GM12891 (cell line): ENCODE measurements around the gene ARHGAP40.

ENCODE experiments used
- DNase-seq: peaks from one replicate; pipeline ENCODE4 v3.0.0; 2011; ENCODE audit warnings: low spot score; ENCODE audit not compliant: insufficient read length
- FAIRE-seq: peaks from 2 replicates; lab custom pipeline; 2011; peaks lifted over from hg19 to GRCh38; lab: Jason Lieb, UNC
- PAX5 ChIP-seq: IDR thresholded peaks from 2 replicates; pipeline ENCODE4 v1.6.1; 2011; ENCODE audit warnings: low read length, moderate library complexity, mild to moderate bottlenecking; ENCODE audit not compliant: insufficient read depth, severe bottlenecking
- POLR2A ChIP-seq: IDR thresholded peaks from 2 replicates; pipeline ENCODE4 v1.6.1; 2011; ENCODE audit warnings: low read depth, low read length, control low read depth
- POLR2AphosphoS5 ChIP-seq: IDR thresholded peaks from 2 replicates; pipeline ENCODE4 v1.6.1; 2011; ENCODE audit warnings: low read depth, low read length, control low read depth
- POU2F2 ChIP-seq: IDR thresholded peaks from 2 replicates; pipeline ENCODE4 v1.6.1; 2011; ENCODE audit warnings: low read depth, mild to moderate bottlenecking, control low read depth, low read length, moderate library complexity
- SPI1 ChIP-seq: IDR thresholded peaks from 2 replicates; pipeline ENCODE4 v1.6.1; 2011; ENCODE audit warnings: low read depth, low read length, control low read depth
- TAF1 ChIP-seq: IDR thresholded peaks from 2 replicates; pipeline ENCODE4 v1.6.1; 2011; ENCODE audit warnings: low read depth, low read length, control low read depth

The ARHGAP40 gene

DNA sequence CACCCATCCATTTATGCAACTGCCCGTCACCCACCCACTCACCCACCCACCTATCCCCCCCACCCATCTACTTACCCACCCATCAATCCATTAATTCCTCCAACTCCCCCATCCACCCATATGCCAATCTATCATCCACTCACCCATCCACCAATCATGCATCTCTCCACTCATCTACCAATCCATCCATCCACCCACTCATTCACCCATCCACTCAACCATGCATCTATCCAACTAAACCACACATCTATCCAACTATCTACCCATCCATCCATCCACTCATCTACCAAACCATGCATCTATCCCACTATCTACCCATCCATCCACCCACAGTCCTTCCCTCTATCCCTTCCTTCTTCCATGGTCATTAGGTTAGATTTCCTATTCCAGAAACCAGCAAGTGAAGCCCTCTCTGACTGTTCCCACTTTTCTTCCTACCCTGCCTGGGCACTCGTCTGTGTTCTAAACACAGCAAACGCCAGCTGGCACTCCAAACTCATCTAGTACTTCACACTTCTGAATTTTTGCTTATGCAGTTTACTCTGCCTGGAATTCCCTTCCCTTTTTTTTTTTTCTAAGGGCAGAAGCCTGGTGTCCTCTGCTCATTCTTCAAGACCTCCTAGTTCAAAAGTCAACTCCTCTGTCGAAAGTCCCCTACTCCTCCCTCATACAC lies 43.1 kb downstream of the ARHGAP40 start:
- no peak for FAIRE-seq
- no peak for TF ChIP-seq TAF1
- no peak for TF ChIP-seq POLR2AphosphoS5
- TF ChIP-seq POU2F2: no peak
- no peak for TF ChIP-seq PAX5
- TF ChIP-seq POLR2A: no peak
- no peak for TF ChIP-seq SPI1
- DNase-seq: no peak

DNA sequence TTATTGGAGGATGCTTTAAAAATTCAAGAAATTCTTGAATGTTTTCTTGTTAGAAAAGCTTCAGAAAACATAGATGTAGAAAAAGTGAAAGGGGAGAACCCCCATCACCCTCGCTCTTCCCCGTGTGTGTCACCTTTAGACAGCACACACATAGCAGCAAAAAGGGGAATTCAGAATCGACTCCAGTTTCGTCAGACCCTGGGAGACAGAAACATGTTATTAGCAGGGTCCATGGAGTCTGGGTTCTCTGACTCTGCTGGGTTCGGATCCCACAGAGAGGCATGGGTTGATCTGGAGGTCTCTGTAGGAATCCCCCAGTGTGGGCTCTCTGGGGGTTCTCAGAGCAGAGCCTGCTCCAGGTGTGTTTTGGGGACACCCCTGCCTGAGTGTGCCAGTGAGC lies 43.7 kb downstream of the ARHGAP40 start:
- TF ChIP-seq SPI1 (peak; percentile 38; the same call in 1 of the 2 replicates), TAF1 (no peak), PAX5 (no peak), POU2F2 (no peak), POLR2A (no peak)
- no peak for DNase-seq
- no peak for FAIRE-seq

DNA sequence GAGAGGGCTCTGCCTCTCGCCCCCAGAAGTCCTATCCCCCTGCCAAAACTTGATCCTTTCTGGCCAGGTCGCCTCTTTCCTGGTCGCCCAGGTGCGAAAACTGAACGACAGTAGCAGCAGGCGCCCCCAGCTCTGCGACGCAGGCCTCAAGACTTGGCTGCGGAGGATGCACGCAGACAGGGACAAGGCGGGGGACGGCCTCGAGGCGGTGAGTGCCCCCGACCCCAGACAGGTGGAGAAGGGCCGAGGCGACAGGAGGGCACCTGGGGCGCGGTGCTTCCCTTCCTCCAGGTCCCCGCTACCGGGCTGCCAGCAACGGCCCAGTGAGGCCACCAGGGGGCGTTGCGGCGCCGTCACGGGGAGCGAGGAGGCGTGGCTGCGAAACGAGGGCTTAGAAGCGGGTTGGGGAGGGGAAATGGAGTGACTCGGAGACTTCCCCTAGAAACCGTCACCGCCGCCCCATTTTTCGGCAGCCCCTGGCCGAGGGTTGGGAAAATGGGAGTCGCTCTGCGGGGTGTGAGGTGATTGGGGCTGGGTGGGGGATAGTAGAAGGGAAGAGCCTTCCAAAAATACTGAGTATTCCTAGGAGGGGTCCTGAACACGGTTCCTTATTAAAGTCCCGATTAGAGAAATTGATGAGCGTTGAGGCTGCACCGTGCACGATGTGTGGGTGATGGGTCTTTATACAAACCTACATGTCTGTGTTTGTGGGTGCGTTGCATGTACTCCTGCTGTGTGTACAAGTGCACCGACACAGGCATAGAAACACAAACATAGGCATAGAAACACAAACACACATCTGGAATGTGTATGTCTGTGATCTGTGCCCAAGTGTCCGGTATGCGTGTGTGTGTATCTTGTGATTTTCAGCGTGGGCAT lies 44.6 kb downstream of the ARHGAP40 start:
- peak; percentile 95 for FAIRE-seq
- DNase-seq: peak; percentile 90

DNA sequence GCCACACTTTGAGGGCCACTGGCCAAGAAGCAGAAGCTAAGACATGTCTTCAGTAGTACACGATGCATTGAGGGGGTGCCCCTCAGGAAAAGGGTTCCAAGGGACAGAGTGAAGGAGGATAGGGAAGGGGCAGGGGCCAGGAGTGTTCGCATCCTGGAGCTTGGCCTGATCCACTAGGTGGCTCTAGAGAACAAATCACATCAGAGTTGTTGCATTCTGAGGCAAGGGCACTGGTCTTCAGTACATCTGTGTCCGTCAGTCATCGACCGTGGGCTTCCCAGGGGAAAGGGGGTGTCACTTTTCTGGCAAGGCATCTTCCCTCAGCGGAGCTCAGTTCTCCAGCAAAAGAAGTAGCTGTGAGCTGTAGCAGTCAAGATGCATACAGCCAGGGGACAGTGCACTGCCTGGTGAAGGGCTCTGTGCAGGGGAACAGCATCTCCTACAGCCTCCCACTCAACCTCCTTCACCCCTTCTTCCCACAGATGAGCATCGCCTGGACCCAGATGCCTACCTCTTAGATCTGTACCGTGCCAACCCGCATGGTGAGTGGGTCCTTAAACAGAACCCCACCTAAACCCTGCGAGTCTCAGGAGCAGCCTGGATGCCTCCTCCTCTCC lies 47.8 kb downstream of the ARHGAP40 start:
- FAIRE-seq (no peak), DNase-seq (no peak)
- TF ChIP-seq SPI1 (no peak), TAF1 (no peak), PAX5 (no peak), POLR2AphosphoS5 (no peak), POU2F2 (no peak), POLR2A (no peak)

More for the DNA sequence above, 44.6 kb downstream of the ARHGAP40 start:
- peak; percentile 40 for TF ChIP-seq SPI1
- TF ChIP-seq POU2F2: no peak
- TF ChIP-seq POLR2AphosphoS5: no peak
- TF ChIP-seq POLR2A: no peak

DNA sequence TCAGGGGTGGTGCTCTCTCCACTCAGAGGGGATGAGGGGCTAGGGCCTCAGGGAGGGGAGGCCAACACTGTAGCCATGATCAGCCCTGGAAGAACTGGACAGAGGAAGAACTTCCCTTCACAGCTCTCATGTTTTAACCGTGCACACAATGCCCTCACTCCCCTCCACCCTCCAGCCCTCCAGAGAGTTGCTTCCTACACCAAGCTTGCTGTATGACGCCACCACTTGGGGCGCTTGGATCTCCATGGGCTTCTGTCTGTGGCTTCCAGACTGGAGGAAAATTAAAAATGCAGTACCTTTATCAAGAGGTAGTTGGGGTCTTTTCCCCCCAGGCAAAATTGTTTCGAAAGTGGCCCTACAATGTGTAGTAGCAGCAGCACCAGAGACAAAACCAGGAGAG lies 48.4 kb downstream of the ARHGAP40 start:
- FAIRE-seq: no peak
- no peak for DNase-seq
- TF ChIP-seq PAX5 (no peak), TAF1 (no peak)

DNA sequence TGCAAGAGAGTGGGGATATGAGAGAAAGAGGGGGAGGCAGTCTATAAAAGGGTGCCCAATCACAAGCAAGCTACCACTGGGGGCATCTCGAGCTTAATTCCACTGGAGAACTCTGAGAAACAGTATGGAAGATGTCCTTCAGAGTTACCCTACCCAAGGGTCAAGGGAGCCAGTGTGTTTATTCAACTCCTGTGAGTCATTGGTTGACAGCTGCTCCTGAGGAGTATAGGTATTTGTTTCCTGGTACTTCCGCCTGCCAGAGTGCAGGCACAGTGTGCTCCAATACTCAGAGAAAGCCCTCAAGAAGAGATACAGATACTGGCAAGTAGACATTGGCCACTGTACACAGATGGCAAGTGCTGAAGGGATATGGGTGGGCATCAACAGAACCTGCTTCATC lies 49.5 kb downstream of the ARHGAP40 start:
- FAIRE-seq: no peak
- TF ChIP-seq TAF1: no peak
- TF ChIP-seq POLR2AphosphoS5: no peak
- no peak for TF ChIP-seq SPI1
- no peak for TF ChIP-seq PAX5
- no peak for TF ChIP-seq POU2F2
- DNase-seq: no peak

DNA sequence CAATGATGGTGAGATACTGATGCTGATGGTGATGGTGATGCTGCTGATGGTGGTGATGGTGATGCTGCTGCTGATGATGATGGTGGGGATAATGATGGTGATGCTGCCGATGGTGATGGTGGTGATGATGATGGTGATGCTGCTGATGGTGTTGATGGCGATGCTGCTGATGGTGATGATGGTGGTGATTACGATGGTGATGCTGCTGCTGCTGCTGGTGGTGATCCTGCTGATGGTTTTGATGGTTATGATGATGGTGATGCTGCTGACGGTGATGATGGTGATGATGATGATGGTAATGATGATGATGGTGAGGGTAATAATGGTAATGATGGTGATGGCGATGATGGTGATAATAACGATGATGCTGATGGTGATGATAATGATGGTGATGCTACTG lies 50.0 kb downstream of the ARHGAP40 start:
- FAIRE-seq (no peak), DNase-seq (no peak)
- no peak for TF ChIP-seq POLR2A
- no peak for TF ChIP-seq POU2F2
- no peak for TF ChIP-seq SPI1
- TF ChIP-seq TAF1: no peak
- no peak for TF ChIP-seq POLR2AphosphoS5
- TF ChIP-seq PAX5: no peak

DNA sequence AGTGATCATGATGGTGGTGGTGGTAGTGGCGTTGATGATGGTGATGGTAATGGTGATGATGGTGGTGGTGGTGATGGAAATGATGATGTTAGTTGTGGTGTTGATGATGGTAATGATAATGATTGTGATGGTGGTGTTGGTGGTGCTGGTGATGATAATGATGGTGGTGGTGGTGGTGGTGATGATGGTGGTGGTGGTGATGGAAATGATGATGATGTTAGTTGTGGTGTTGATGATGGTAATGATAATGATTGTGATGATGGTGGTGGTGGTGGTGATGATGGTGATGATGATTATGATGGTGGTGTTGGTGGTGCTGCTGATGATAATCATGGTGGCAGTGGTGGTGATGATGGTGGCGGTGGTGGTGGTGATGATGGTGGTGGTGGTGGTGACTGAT lies 51.4 kb downstream of the ARHGAP40 start:
- FAIRE-seq (peak; percentile 73), DNase-seq (no peak)
- no peak for TF ChIP-seq POLR2A
- no peak for TF ChIP-seq POLR2AphosphoS5
- no peak for TF ChIP-seq TAF1
- TF ChIP-seq POU2F2: no peak

DNA sequence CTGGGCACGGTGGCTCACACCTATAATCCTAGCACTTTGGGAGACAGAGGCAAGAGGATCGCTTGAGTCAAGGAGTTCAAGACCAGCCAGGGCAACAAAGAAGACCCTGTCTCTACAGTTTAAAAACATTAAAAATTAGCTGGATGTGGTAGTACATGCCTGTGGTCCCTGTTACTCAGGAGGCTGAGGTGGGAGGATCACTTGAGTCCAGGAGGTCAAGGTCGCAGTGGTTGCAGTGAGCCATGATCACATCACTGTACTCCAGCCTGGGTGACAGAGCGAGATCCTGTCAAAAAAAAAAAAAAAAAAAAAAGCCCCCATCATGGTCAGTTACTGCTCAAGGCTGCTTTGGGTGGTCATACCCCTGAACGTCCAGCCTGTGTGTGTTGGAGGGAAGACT lies 55.8 kb downstream of the ARHGAP40 start:
- no peak for DNase-seq
- TF ChIP-seq POU2F2 (no peak), POLR2A (no peak), SPI1 (no peak), PAX5 (no peak), POLR2AphosphoS5 (no peak), TAF1 (no peak)
- FAIRE-seq: no peak
